ENCODE measurements around the gene IMPDH1. TPM values are rescaled to one million over a fixed set of nuclear protein-coding genes. Genes with fewer than 3 reads are reported as not detected.

IMPDH1 gene
- total RNA-seq, 3 donors from 2014 or later (not counting 1 experiment from before 2014, with no cell fraction given): 77.8 to 94.1 (median 89.6) TPM

DNA sequence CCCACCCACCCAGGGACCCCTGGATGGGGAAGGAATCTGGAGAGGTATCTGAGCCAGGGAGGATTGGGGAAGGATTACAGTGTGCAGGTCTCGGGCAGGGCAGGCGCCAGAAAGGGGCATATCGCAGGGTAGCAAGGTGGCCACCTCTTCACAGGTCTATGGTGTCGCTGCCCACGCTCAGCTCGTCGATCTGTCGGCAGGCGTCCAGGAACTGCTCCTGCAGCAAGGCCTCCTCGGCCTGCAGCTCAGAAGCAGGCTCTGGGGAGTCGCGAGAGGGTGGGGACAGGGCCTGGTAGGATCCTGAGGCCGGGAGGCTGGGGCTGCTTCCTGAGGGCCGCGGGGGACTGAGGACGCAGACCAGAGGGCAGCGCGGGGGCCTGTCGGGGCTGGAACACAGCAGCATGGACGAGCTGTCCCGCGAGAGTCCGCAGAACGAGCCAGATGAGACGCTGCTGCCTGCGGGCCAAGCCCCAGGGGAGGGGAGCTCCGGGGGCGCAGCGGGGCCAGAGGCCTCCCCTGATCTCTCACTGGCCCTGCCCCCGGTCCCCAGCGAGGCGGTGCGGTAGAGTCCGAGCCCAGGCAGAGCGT lies 59.0 kb downstream of the IMPDH1 start:
- Histone ChIP-seq H3K4me3 (ENCODE audit: low read length) (no peak overlapping the region), H3K27ac (ENCODE audit: low read length) (no peak overlapping the region), H3K9me3 (ENCODE audit: control insufficient read depth, insufficient read depth, low read length) (no peaks in the 10 kb centered on the region), H3K27me3 (ENCODE audit: control insufficient read depth, insufficient read depth, low read length) (peaks cover 14% of the 10 kb centered on the region), H3K4me1 (ENCODE audit: control insufficient read depth, insufficient read depth, low read length) (peaks cover 4% of the 10 kb centered on the region), H3K36me3 (ENCODE audit: control insufficient read depth, insufficient read depth, low read length) (no peaks in the 10 kb centered on the region)
- no peak for TF ChIP-seq CTCF (IDR thresholded peaks at IDR 0.05)
- Mint-ChIP-seq H3K4me3 (peak overlapping the region; percentile 50), H3K27ac (no peak overlapping the region), H3K9me3 (no peaks in the 10 kb centered on the region), H3K27me3 (ENCODE audit: low read depth in 2 of 2) (peaks cover 25 to 37% of the 10 kb centered on the region in 2 donors), H3K36me3 (no peaks in the 10 kb centered on the region), H3K4me1 (peaks cover 0 to 7% of the 10 kb centered on the region in 2 donors)
- DNase-seq: no peak
- intact Hi-C loops (cut with micrococcal nuclease): no loop called here
- 86% methylated on average over 35 of the region's 35 CpGs for WGBS (ENCODE audit: insufficient coverage)
- no peak for ATAC-seq

GRCh38 chr7:128349466-128349825 lies 60.3 kb downstream of the IMPDH1 start:
- Histone ChIP-seq H3K9me3 (ENCODE audit: control insufficient read depth, insufficient read depth, low read length) (no peaks in the 10 kb centered on the region), H3K4me1 (ENCODE audit: control insufficient read depth, insufficient read depth, low read length) (peaks cover 4% of the 10 kb centered on the region), H3K27ac (ENCODE audit: low read length) (no peak overlapping the region), H3K27me3 (ENCODE audit: control insufficient read depth, insufficient read depth, low read length) (peaks cover 14% of the 10 kb centered on the region), H3K4me3 (ENCODE audit: low read length) (no peak overlapping the region), H3K36me3 (ENCODE audit: control insufficient read depth, insufficient read depth, low read length) (no peaks in the 10 kb centered on the region)
- no peaks in the 10 kb centered on the region for H3K9me3 Mint-ChIP-seq
- H3K27ac Mint-ChIP-seq: no peak overlapping the region
- DNase-seq (no peak), ATAC-seq (no peak)
- intact Hi-C loops (cut with micrococcal nuclease): no loop called here
- peaks cover 0 to 7% of the 10 kb centered on the region in 2 donors for H3K4me1 Mint-ChIP-seq
- no peak overlapping the region for H3K4me3 Mint-ChIP-seq
- 67% methylated on average over 2 of the region's 4 CpGs for WGBS (ENCODE audit: insufficient coverage)
- TF ChIP-seq CTCF (IDR thresholded peaks at IDR 0.05): no peak
- no peaks in the 10 kb centered on the region for H3K36me3 Mint-ChIP-seq
- H3K27me3 Mint-ChIP-seq (ENCODE audit: low read depth in 2 of 2): peaks cover 25 to 35% of the 10 kb centered on the region in 2 donors

GRCh38 chr7:128347647-128348097 lies 62.1 kb downstream of the IMPDH1 start:
- Histone ChIP-seq H3K27ac (ENCODE audit: low read length) (no peak overlapping the region), H3K27me3 (ENCODE audit: control insufficient read depth, insufficient read depth, low read length) (peaks cover 12% of the 10 kb centered on the region), H3K36me3 (ENCODE audit: control insufficient read depth, insufficient read depth, low read length) (no peaks in the 10 kb centered on the region), H3K9me3 (ENCODE audit: control insufficient read depth, insufficient read depth, low read length) (no peaks in the 10 kb centered on the region), H3K4me3 (ENCODE audit: low read length) (no peak overlapping the region), H3K4me1 (ENCODE audit: control insufficient read depth, insufficient read depth, low read length) (peaks cover 13% of the 10 kb centered on the region)
- 2% methylated on average over 2 of the region's 2 CpGs for WGBS (ENCODE audit: insufficient coverage)
- H3K27ac Mint-ChIP-seq: no peak overlapping the region
- peaks cover 6 to 11% of the 10 kb centered on the region in 2 donors for H3K4me1 Mint-ChIP-seq
- no peaks in the 10 kb centered on the region for H3K36me3 Mint-ChIP-seq
- no peak for ATAC-seq
- intact Hi-C loops (cut with micrococcal nuclease): loop anchor here (1.0 to 2.0 kb wide), 2 partner anchors 40 to 77 kb away; no protein-coding TSS in a partner anchor
- H3K27me3 Mint-ChIP-seq (ENCODE audit: low read depth in 2 of 2): peaks cover 10 to 21% of the 10 kb centered on the region in 2 donors
- no peaks in the 10 kb centered on the region for H3K9me3 Mint-ChIP-seq
- peak overlapping the region; percentile 9 for H3K4me3 Mint-ChIP-seq
- peak in 1 of 2 donors; percentile 67 for DNase-seq
- peak; percentile 20 for TF ChIP-seq CTCF (IDR thresholded peaks at IDR 0.05)

GRCh38 chr7:128344431-128344774 lies 65.4 kb downstream of the IMPDH1 start:
- intact Hi-C loops (cut with micrococcal nuclease): no loop called here
- peak overlapping the region; percentile 61 for H3K4me3 Mint-ChIP-seq
- no peak for TF ChIP-seq CTCF (IDR thresholded peaks at IDR 0.05)
- H3K36me3 Mint-ChIP-seq: no peaks in the 10 kb centered on the region
- Histone ChIP-seq H3K27ac (ENCODE audit: low read length) (no peak overlapping the region), H3K27me3 (ENCODE audit: control insufficient read depth, insufficient read depth, low read length) (peaks cover 3% of the 10 kb centered on the region), H3K4me1 (ENCODE audit: control insufficient read depth, insufficient read depth, low read length) (peaks cover 18% of the 10 kb centered on the region), H3K9me3 (ENCODE audit: control insufficient read depth, insufficient read depth, low read length) (no peaks in the 10 kb centered on the region), H3K36me3 (ENCODE audit: control insufficient read depth, insufficient read depth, low read length) (peaks cover 1% of the 10 kb centered on the region), H3K4me3 (ENCODE audit: low read length) (no peak overlapping the region)
- no peak for ATAC-seq
- H3K9me3 Mint-ChIP-seq: no peaks in the 10 kb centered on the region
- H3K4me1 Mint-ChIP-seq: peaks cover 14 to 26% of the 10 kb centered on the region in 2 donors
- no peak for DNase-seq
- 96% methylated on average over 5 of the region's 5 CpGs for WGBS (ENCODE audit: insufficient coverage)
- H3K27me3 Mint-ChIP-seq (ENCODE audit: low read depth in 2 of 2): peaks cover 8 to 16% of the 10 kb centered on the region in 2 donors
- no peak overlapping the region for H3K27ac Mint-ChIP-seq
